CD14-positive monocyte (primary cell): Measurements from ENCODE around the gene PLEKHM3. TPM values are rescaled to one million over a fixed set of nuclear protein-coding genes. Genes with fewer than 3 reads are reported as not detected.

Experiments used
- DNase-seq, 3 donors: peaks; one replicate each; pipeline ENCODE4 v3.0.0-alpha.2; 2011 to 2022
- H2AFZ ChIP-seq: 2 replicates; pipeline ENCODE4 v1.6.0; 2012; ENCODE audit warnings: mild to moderate bottlenecking, low read depth, low read length, inconsistent platforms; ENCODE audit not compliant: insufficient read depth, poor library complexity, severe bottlenecking
- H3K27ac ChIP-seq, 2 donors: 1 replicate in 1 of 2; 2 replicates in 1 of 2; pipeline ENCODE4 v1.5.1; 2012 to 2013; ENCODE audit warnings: low read length in 2 of 2, control low read depth in 1 of 2, inconsistent platforms in 1 of 2, low read depth in 1 of 2, mild to moderate bottlenecking in 1 of 2
- H3K27me3 ChIP-seq, 2 donors: one replicate each; pipeline versions ENCODE4 v1.6.0 to v1.6.1; 2011 to 2013; ENCODE audit warnings: low read length in 2 of 2; ENCODE audit not compliant: control insufficient read depth in 2 of 2, insufficient read depth in 2 of 2
- H3K36me3 ChIP-seq, 2 donors: replicated peaks in 1 of 2; 1 replicate in 1 of 2; 2 replicates in 1 of 2; pipeline versions ENCODE4 v1.5.1 to v1.6.1; 2012 to 2013; ENCODE audit warnings: low read length in 2 of 2, control low read depth in 1 of 2, inconsistent platforms in 1 of 2, mild to moderate bottlenecking in 1 of 2; ENCODE audit not compliant: insufficient read depth in 2 of 2, control insufficient read depth in 1 of 2
- H3K4me1 ChIP-seq, 2 donors: 1 replicate in 1 of 2; 2 replicates in 1 of 2; pipeline versions ENCODE4 v1.5.1 to v1.6.1; 2012 to 2013; ENCODE audit warnings: low read length in 2 of 2, control low read depth in 1 of 2, inconsistent platforms in 1 of 2, mild to moderate bottlenecking in 1 of 2, moderate library complexity in 1 of 2; ENCODE audit not compliant: insufficient read depth in 2 of 2, control insufficient read depth in 1 of 2
- H3K4me2 ChIP-seq: replicated peaks from 2 replicates; pipeline ENCODE3; 2012; ENCODE audit warnings: low read length, moderate library complexity, mild to moderate bottlenecking; ENCODE audit not compliant: poor library complexity, severe bottlenecking; ENCODE audit errors: extremely low read depth
- H3K4me3 ChIP-seq, 3 experiments: fragments of 200-600 bp in 1 of 3; sonication (generic) in 1 of 3; replicated peaks in 1 of 3; 1 replicate in 2 of 3; 2 replicates in 1 of 3; pipeline ENCODE4 v1.5.1; 2011 to 2013; ENCODE audit warnings: low read length in 3 of 3, mild to moderate bottlenecking in 3 of 3, control low read depth in 2 of 3, low read depth in 2 of 3, inconsistent platforms in 1 of 3, moderate library complexity in 1 of 3
- H3K79me2 ChIP-seq: 2 replicates; pipeline ENCODE4 v1.6.0; 2012; ENCODE audit warnings: mild to moderate bottlenecking, control low read depth, inconsistent platforms, low read length, moderate library complexity; ENCODE audit not compliant: insufficient read depth
- H3K9ac ChIP-seq: 2 replicates; pipeline ENCODE4 v1.6.0; 2017; ENCODE audit warnings: low read length, mild to moderate bottlenecking; ENCODE audit not compliant: insufficient read depth, poor library complexity, severe bottlenecking
- H3K9me3 ChIP-seq, 2 donors: replicated peaks in 1 of 2; 1 replicate in 1 of 2; 2 replicates in 1 of 2; pipeline versions ENCODE4 v1.5.1 to v1.6.1; 2012 to 2013; ENCODE audit warnings: low read length in 2 of 2, control low read depth in 1 of 2; ENCODE audit not compliant: control insufficient read depth in 1 of 2, insufficient read depth in 1 of 2
- H4K20me1 ChIP-seq: 2 replicates; pipeline ENCODE4 v1.6.0; 2012; ENCODE audit warnings: mild to moderate bottlenecking, low read length, control low read depth, moderate library complexity; ENCODE audit not compliant: insufficient read depth
- H3K27ac Mint-ChIP-seq, 7 donors: one replicate each; pipeline ENCODE4 v1.8.0; 2020; ENCODE audit warnings: mild to moderate bottlenecking in 7 of 7, mixed read lengths in 7 of 7, moderate library complexity in 6 of 7, inconsistent platforms in 2 of 7
- H3K27me3 Mint-ChIP-seq, 3 donors: one replicate each; pipeline ENCODE4 v1.8.0; 2021 to 2022; ENCODE audit warnings: low read depth in 3 of 3, mild to moderate bottlenecking in 3 of 3, mixed read lengths in 3 of 3, moderate library complexity in 3 of 3, inconsistent platforms in 1 of 3
- H3K36me3 Mint-ChIP-seq, 2 donors: one replicate each; pipeline ENCODE4 v1.8.0; 2020; ENCODE audit warnings: mixed read lengths in 2 of 2, inconsistent platforms in 1 of 2, mild to moderate bottlenecking in 1 of 2
- H3K4me1 Mint-ChIP-seq: one replicate; pipeline ENCODE4 v1.8.0; 2020; ENCODE audit warnings: mild to moderate bottlenecking, mixed read lengths
- H3K4me3 Mint-ChIP-seq, 2 donors: one replicate each; pipeline ENCODE4 v1.8.0; 2020; ENCODE audit warnings: mild to moderate bottlenecking in 2 of 2, mixed read lengths in 2 of 2, moderate library complexity in 1 of 2
- H3K9me3 Mint-ChIP-seq, 7 donors: one replicate each; pipeline ENCODE4 v1.8.0; 2020 to 2022; ENCODE audit warnings: mixed read lengths in 7 of 7, mild to moderate bottlenecking in 6 of 7, moderate library complexity in 6 of 7, inconsistent platforms in 2 of 7
- WGBS: methylation state at CpG from one replicate; pipeline ENCODE4 v1.1.5; 2013; ENCODE audit warnings: missing lambda C conversion rate; ENCODE audit not compliant: insufficient coverage; 5-methylcytosine and 5-hydroxymethylcytosine counted together
- intact Hi-C, 2 donors: fragments of 100-400 bp; cut with micrococcal nuclease; formaldehyde crosslinking; loops; one replicate each; pipeline versions ENCODE4 v1.15.0 to v1.15.1; 2023
- polyA plus RNA-seq, 3 donors: library from polyadenylated mRNA; depleted of rRNA in 1 of 3; unstranded in 2 of 3; stranded (reverse) in 1 of 3; fragments of 300-500 nt in 2 of 3; fragments of >200 nt in 1 of 3; fragmentation: Illumina TruSeq in 2 of 3; gene quantifications; 1 replicate in 2 of 3; 2 replicates in 1 of 3; pipeline ENCODE4 v1.2.3, GENCODE V29; 2012 to 2021
- TF ChIP-seq, protein P1 (sequence below): fragments of 200-600 bp; IDR thresholded peaks from one replicate; pipeline ENCODE4 v1.8.0; 2022; ENCODE audit warnings: antibody characterized with exemption, mild to moderate bottlenecking

Gene PLEKHM3
- polyA plus RNA-seq, 3 donors: 3.0 to 8.0 (median 3.0) TPM

DNA sequence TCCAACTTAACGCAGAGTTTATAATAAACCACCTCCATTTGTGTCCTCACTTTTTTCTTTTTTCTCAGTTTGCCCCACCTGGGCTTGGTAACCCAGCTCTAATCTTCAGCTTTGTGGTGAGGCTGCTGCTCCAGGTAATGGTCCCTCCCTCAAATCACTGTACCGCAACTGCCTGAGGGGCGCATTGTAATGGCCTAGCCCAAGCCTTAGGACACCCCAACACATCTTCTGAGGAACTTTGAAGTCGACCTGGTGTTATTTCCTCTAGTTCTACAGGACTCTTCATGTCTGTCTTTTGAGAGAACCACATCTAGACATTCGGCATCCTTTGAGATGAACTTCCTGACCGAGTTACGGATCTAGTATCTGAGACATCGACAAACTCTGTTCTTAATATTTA, 99.7 kb downstream of the PLEKHM3 start:
- H3K4me1 Mint-ChIP-seq: peaks cover 9% of the 10 kb centered on the region
- H3K9me3 Mint-ChIP-seq: peaks cover 0 to 3% (median 0%) of the 10 kb centered on the region in 7 donors
- Histone ChIP-seq H3K79me2 (no peaks in the 10 kb centered on the region), H3K36me3 (peaks cover 20 to 40% of the 10 kb centered on the region in 2 donors), H3K27ac (no peak overlapping the region), H3K9me3 (no peaks in the 10 kb centered on the region), H2AFZ (no peak overlapping the region), H3K4me3 (no peak overlapping the region), H4K20me1 (no peaks in the 10 kb centered on the region), H3K4me2 (no peak overlapping the region), H3K9ac (no peak overlapping the region), H3K27me3 (no peaks in the 10 kb centered on the region), H3K4me1 (peaks cover 0 to 3% of the 10 kb centered on the region in 2 donors)
- peaks cover 46 to 65% of the 10 kb centered on the region in 2 donors for H3K36me3 Mint-ChIP-seq
- 96% methylated on average over 3 of the region's 8 CpGs for WGBS
- no peak overlapping the region for H3K4me3 Mint-ChIP-seq
- peak overlapping the region in 3 of 7 donors; percentile 35 to 88 (median 38) for H3K27ac Mint-ChIP-seq
- intact Hi-C loops: no loop called here
- peaks cover 0 to 2% (median 0%) of the 10 kb centered on the region in 3 donors for H3K27me3 Mint-ChIP-seq
- no peak for DNase-seq
- TF ChIP-seq, protein P1, sequence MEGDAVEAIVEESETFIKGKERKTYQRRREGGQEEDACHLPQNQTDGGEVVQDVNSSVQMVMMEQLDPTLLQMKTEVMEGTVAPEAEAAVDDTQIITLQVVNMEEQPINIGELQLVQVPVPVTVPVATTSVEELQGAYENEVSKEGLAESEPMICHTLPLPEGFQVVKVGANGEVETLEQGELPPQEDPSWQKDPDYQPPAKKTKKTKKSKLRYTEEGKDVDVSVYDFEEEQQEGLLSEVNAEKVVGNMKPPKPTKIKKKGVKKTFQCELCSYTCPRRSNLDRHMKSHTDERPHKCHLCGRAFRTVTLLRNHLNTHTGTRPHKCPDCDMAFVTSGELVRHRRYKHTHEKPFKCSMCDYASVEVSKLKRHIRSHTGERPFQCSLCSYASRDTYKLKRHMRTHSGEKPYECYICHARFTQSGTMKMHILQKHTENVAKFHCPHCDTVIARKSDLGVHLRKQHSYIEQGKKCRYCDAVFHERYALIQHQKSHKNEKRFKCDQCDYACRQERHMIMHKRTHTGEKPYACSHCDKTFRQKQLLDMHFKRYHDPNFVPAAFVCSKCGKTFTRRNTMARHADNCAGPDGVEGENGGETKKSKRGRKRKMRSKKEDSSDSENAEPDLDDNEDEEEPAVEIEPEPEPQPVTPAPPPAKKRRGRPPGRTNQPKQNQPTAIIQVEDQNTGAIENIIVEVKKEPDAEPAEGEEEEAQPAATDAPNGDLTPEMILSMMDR: no peak

GRCh38 chr2:207921606-207922005, 103.7 kb downstream of the PLEKHM3 start:
- Histone ChIP-seq H3K27me3 (no peaks in the 10 kb centered on the region), H3K27ac (no peak overlapping the region), H3K4me3 (no peak overlapping the region), H3K4me1 (peaks cover 0 to 3% of the 10 kb centered on the region in 2 donors), H3K4me2 (no peak overlapping the region), H3K79me2 (no peaks in the 10 kb centered on the region), H3K36me3 (peaks cover 4 to 16% of the 10 kb centered on the region in 2 donors), H3K9me3 (no peaks in the 10 kb centered on the region), H3K9ac (no peak overlapping the region), H2AFZ (no peak overlapping the region), H4K20me1 (no peaks in the 10 kb centered on the region)
- intact Hi-C loops: no loop called here
- no peak for DNase-seq
- peaks cover 47 to 50% of the 10 kb centered on the region in 2 donors for H3K36me3 Mint-ChIP-seq
- H3K9me3 Mint-ChIP-seq: peaks cover 0 to 3% (median 0%) of the 10 kb centered on the region in 7 donors
- peaks cover 0 to 2% (median 0%) of the 10 kb centered on the region in 3 donors for H3K27me3 Mint-ChIP-seq
- TF ChIP-seq, protein P1: no peak
- H3K4me1 Mint-ChIP-seq: peaks cover 8% of the 10 kb centered on the region
- no peak overlapping the region for H3K4me3 Mint-ChIP-seq
- no peak overlapping the region for H3K27ac Mint-ChIP-seq
